GM12865 (cell line): ENCODE data around the gene VAMP5.
"Not testable (repeated sequence)": the region's sequence is repeated elsewhere in the genome, so short reads cannot be mapped to it uniquely, and the experiment has no call there.

Experiments
- DNase-seq: peaks from one replicate; pipeline ENCODE4 v3.0.0; 2010; ENCODE audit warnings: low read depth
- H3K4me3 ChIP-seq: 2 replicates; pipeline ENCODE4 v1.5.1; 2011; ENCODE audit warnings: mild to moderate bottlenecking, low read depth, low read length, control low read depth
- TF ChIP-seq, protein P1 (sequence below): IDR thresholded peaks from 2 replicates; pipeline ENCODE4 v1.5.1; 2011; ENCODE audit warnings: low read length, control low read depth, low read depth, inconsistent platforms; ENCODE audit not compliant: insufficient read depth; ENCODE audit errors: missing control alignments

The VAMP5 gene

DNA sequence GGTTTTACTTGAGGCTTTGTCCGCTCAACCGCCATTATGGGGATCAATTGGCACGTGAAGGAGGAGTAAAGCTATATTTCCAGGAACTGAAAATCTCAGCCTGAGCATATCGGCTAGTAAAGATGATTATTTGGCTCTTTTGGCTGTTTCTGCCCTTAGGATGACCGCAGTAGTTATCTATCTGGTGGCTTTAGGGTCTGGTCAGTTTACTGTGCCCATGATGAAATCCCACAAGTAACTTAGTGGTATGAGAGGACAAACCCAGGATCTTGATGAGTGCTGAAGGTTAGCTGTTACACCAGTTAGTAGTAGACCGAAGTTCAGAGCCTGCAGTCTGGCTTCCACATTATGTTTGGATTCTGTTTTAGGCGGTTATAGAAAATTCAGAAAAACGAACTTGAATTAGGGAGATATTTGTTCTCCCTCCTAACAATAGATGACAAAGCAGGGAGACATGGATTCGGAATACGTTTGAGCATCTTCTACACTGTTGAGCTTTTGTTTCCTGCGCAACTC is 44.0 kb upstream of the VAMP5 start:
- no peak for DNase-seq
- TF ChIP-seq, protein P1, sequence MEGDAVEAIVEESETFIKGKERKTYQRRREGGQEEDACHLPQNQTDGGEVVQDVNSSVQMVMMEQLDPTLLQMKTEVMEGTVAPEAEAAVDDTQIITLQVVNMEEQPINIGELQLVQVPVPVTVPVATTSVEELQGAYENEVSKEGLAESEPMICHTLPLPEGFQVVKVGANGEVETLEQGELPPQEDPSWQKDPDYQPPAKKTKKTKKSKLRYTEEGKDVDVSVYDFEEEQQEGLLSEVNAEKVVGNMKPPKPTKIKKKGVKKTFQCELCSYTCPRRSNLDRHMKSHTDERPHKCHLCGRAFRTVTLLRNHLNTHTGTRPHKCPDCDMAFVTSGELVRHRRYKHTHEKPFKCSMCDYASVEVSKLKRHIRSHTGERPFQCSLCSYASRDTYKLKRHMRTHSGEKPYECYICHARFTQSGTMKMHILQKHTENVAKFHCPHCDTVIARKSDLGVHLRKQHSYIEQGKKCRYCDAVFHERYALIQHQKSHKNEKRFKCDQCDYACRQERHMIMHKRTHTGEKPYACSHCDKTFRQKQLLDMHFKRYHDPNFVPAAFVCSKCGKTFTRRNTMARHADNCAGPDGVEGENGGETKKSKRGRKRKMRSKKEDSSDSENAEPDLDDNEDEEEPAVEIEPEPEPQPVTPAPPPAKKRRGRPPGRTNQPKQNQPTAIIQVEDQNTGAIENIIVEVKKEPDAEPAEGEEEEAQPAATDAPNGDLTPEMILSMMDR, result no peak
- H3K4me3 ChIP-seq, result peak overlapping the region; percentile 84

DNA sequence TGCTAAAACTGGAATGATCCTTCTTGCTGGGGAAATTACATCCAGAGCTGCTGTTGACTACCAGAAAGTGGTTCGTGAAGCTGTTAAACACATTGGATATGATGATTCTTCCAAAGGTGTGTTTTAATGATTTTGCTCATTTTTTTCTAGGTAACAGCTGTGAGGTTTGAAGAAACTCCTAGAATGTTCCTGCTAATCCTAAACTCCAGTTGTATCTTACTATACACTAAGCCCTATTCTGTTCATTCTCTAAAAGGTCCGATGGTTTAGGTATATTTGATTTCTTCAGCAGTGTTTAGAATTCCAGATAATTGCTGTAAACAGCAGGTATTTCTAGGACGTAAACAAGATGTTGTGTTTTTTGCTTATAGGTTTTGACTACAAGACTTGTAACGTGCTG is 43.0 kb upstream of the VAMP5 start:
- TF ChIP-seq, protein P1, result no peak
- peak overlapping the region; percentile 84 for H3K4me3 ChIP-seq
- no peak for DNase-seq

DNA sequence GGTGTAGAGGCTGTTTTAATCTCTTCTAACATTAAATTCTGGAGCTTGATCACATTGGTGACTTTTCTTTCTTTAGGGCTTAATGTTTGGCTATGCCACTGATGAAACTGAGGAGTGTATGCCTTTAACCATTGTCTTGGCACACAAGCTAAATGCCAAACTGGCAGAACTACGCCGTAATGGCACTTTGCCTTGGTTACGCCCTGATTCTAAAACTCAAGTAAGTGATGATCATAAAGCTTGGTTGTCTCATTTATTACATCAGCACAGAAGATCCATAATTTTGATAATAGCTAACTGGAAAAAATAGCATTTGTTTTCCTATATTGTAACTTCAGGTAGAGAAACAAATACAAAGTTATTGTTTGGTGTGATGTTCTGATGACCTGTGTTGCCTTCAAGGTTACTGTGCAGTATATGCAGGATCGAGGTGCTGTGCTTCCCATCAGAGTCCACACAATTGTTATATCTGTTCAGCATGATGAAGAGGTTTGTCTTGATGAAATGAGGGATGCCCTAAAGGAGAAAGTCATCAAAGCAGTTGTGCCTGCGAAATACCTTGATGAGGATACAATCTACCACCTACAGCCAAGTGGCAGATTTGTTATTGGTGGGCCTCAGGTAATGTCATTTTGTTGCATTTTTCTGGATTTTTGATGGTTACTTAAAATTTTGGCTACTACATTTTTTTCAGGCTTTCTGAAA is 42.3 kb upstream of the VAMP5 start:
- peak overlapping the region; percentile 84 for H3K4me3 ChIP-seq
- TF ChIP-seq, protein P1, result no peak
- no peak for DNase-seq

DNA sequence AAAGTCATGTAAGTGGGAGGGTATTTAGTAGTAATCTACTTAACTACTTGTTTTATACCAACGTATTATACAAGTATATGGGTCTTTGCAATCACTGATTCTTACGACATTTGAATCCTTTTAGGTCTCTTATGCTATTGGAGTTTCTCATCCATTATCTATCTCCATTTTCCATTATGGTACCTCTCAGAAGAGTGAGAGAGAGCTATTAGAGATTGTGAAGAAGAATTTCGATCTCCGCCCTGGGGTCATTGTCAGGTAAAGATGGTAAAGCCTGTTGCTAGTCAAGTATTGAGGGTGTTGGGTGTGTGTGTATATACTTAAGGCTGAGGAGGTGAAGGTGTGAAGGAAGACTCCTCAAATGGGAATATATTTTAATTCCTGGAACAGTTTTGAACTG is 41.5 kb upstream of the VAMP5 start:
- no peak overlapping the region for H3K4me3 ChIP-seq
- DNase-seq, result no peak
- TF ChIP-seq, protein P1, result no peak

DNA sequence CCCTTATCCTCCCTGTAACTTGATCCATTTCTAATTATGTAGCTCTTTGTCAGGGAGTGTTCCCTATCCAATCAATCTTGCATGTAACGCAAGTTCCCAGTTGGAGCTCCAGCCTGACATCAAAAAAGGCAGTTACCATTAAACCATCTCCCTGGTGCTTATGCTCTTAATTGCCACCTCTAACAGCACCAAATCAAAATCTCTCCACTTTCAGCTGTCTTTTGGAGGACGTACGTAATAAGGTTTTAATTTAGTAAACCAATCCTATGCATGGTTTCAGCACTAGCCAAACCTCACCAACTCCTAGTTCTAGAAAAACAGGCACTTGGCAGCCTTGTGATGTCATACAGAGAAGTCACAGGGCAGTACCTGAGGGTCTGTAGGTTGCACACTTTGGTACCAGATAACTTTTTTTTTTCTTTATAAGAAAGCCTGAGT is 40.0 kb upstream of the VAMP5 start:
- DNase-seq, result not testable (repeated sequence)

DNA sequence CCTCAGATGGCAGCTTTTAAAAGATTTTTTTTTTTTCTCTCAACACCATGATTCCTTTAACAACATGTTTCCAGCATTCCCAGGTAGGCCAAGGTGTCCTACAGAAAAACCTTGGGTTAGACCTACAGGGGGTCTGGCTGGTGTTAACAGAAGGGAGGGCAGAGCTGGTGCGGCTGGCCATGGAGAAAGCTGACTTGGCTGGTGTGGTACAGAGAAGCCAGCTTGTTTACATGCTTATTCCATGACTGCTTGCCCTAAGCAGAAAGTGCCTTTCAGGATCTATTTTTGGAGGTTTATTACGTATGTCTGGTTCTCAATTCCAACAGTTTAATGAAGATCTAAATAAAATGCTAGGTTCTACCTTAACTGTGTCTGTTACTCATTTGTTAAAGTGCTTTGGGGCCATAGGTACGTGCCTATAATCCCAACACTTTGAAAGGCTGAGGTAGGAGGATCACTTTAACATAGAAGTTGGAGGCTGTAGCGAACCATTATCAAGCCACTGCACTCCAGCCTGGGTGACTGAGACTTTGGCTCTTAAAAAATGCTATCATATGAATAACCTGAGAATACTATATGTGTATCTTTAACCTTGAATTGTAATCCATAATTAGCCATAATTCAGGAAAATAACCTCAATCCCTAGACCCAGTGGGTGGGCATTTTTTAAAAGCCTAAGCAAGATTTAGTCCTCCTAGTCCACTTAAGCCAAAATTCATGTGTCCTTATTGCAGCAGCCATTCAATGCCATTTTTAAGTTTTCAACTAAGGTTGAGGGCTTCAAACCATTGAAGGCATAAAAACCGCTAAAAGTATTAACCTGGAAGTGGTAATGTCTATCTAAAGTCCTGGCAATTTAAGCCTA is 39.1 kb upstream of the VAMP5 start:
- not testable (repeated sequence) for DNase-seq

More for the DNA sequence above, 40.0 kb upstream of the VAMP5 start:
- H3K4me3 ChIP-seq, result not testable (repeated sequence)

DNA sequence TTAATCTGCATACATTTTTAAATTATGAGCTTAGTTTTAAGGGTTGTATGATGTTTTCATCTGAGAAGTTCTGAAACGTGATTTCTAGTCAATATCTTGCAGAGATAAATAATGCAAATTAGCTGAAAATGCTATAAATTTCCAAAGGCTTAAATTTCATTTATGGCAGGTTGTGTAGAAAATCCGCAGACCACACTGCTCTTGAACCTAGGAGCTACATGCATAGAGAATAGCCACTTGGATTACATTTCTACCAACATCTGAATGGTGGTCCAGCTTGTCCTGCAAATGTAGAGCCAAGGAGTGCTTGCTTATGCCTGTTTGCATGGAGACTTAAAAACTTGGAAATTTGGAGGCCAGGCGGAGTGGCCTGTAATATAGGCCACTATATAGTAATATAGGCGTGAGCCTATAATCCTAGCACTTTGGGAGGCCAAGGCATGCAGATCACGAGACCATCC is 38.4 kb upstream of the VAMP5 start:
- TF ChIP-seq, protein P1, result no peak
- H3K4me3 ChIP-seq, result no peak overlapping the region
- peak; percentile 29 for DNase-seq

More for the DNA sequence above, 39.1 kb upstream of the VAMP5 start:
- H3K4me3 ChIP-seq, result not testable (repeated sequence)
